ENCODE results near the gene LMAN1. TPM values are rescaled to one million over a fixed set of nuclear protein-coding genes. Genes with fewer than 3 reads are reported as not detected.
A peak's percentile ranks its signal among the peaks of the same experiment; 100 is the strongest.

LMAN1 gene
- total and polyA plus RNA-seq, 2 of the 13 experiments (the other 11 are each of a cell fraction or from before 2014, with no cell fraction given), result 127 to 131 TPM

- Histone ChIP-seq H3K4me3 (replicated peaks in 1 of 3; ENCODE audit: insufficient read depth in 1 of 3, low read depth in 2 of 3, low read length in 3 of 3) (no peak overlapping the region), H3K9ac (ENCODE audit: insufficient read depth, low read depth, low read length) (no peak overlapping the region), H3K9me3 (ENCODE audit: low read length) (no peaks in the 10 kb centered on the region), H3K4me2 (ENCODE audit: low read depth, low read length) (no peak overlapping the region), H3K4me1 (ENCODE audit: insufficient read depth, low read length) (no peaks in the 10 kb centered on the region), H3K79me2 (ENCODE audit: insufficient read depth, low read length) (no peaks in the 10 kb centered on the region), H4K20me1 (ENCODE audit: insufficient read depth, low read length) (0 out of 2 replicates have a peak, but pooled peaks cover 4% of the 10 kb centered on the region), H3K36me3 (replicated peaks in 1 of 2; ENCODE audit: control insufficient read depth in 1 of 2, insufficient read depth in 2 of 2, low read length in 2 of 2) (peaks cover 4 to 25% of the 10 kb centered on the region in 2 experiments), H3K27me3 (ENCODE audit: control insufficient read depth in 1 of 2, insufficient read depth in 2 of 2, low read length in 2 of 2) (no peaks in the 10 kb centered on the region), H2AFZ (ENCODE audit: low read length) (no peak overlapping the region), H3K27ac (ENCODE audit: extremely low read length, insufficient read depth, low read length) (no peak overlapping the region)
- CTCF ChIA-PET (ENCODE audit: low intra/inter-chr PET ratio, low total read pairs), result no interaction called here
- ATAC-seq (no peak), FAIRE-seq (no peak), DNase-seq (ENCODE audit: low spot score) (no peak)
- intact Hi-C loops (cut with micrococcal nuclease; ENCODE audit: unreplicated experiment), result no loop called here
- in situ Hi-C loops (cut with HindIII; ENCODE audit: extremely low pct_ligation_motif_present, low pct_unique_long_range_greater_than_20kb), result no loop called here
- no TSS peak for BruUV-seq (replicated peaks)
- POLR2A ChIA-PET, result interaction anchor here (1.3 to 2.3 kb wide), 2 partner anchors 29 to 33 kb away, joined by 3 to 6 read pairs; partner anchors contain the start of gene LMAN1
- 96% methylated on average over 1 of the region's 1 CpG for WGBS (ENCODE audit: low lambda C conversion rate)
- TF ChIP-seq HNF4G (IDR thresholded peaks at IDR 0.05; ENCODE audit: borderline replicate concordance, low read depth, low read length) (no peak), HNF4G (CRISPR knock-in tag; IDR thresholded peaks at IDR 0.05; ENCODE audit: borderline replicate concordance, low read depth) (no peak), POLR2G (IDR thresholded peaks at IDR 0.05; ENCODE audit: low read depth, low read length) (0 out of 2 replicates have a peak, but pooled peaks have one; percentile 26), ZNF564 (CRISPR knock-in tag; IDR thresholded peaks at IDR 0.05) (no peak)
These were observed 33.1 kb downstream of the LMAN1 start for GRCh38 chr18:59325965-59326364.

- CTCF ChIA-PET (ENCODE audit: low intra/inter-chr PET ratio, low total read pairs), result no interaction called here
- no peak for DNase-seq (ENCODE audit: low spot score)
- H3K4me3 ChIP-seq (replicated peaks in 1 of 3; ENCODE audit: insufficient read depth in 1 of 3, low read depth in 2 of 3, low read length in 3 of 3), result no peak overlapping the region
- H3K27me3 ChIP-seq (ENCODE audit: control insufficient read depth in 1 of 2, insufficient read depth in 2 of 2, low read length in 2 of 2), result no peaks in the 10 kb centered on the region; a peak in 1 of 5 replicates
- WGBS (ENCODE audit: low lambda C conversion rate), result 95% methylated on average over 4 of the region's 4 CpGs
- H3K4me1 ChIP-seq (ENCODE audit: insufficient read depth, low read length), result no peaks in the 10 kb centered on the region
- H3K4me2 ChIP-seq (ENCODE audit: low read depth, low read length), result no peak overlapping the region
- no peaks in the 10 kb centered on the region for H3K9me3 ChIP-seq (ENCODE audit: low read length)
- POLR2A ChIA-PET, result interaction anchor here (2.3 kb wide), 1 partner anchor 35 kb away, joined by 6 read pairs; the partner anchor contains the start of gene LMAN1
- TF ChIP-seq SALL1 (CRISPR knock-in tag; IDR thresholded peaks at IDR 0.05), result no peak
- TF ChIP-seq RBM22 (optimal IDR thresholded peaks at IDR 0.05; ENCODE audit: low read length), result peak; percentile 64
- TF ChIP-seq MBD4 (IDR thresholded peaks at IDR 0.05; ENCODE audit: borderline replicate concordance, low read length), result 0 out of 2 replicates have a peak, but pooled peaks have one; percentile 32
- peak; percentile 41; the same call in 1 of the 2 replicates for TF ChIP-seq POLR2G (IDR thresholded peaks at IDR 0.05; ENCODE audit: low read depth, low read length)
- no TSS peak for BruUV-seq (replicated peaks)
- H3K36me3 ChIP-seq (replicated peaks in 1 of 2; ENCODE audit: control insufficient read depth in 1 of 2, insufficient read depth in 2 of 2, low read length in 2 of 2), result peaks cover 1 to 20% of the 10 kb centered on the region in 2 experiments; a peak in 4 of 5 replicates
- H3K9ac ChIP-seq (ENCODE audit: insufficient read depth, low read depth, low read length), result no peak overlapping the region
- no peak overlapping the region for H2AFZ ChIP-seq (ENCODE audit: low read length)
- in situ Hi-C loops (cut with HindIII; ENCODE audit: extremely low pct_ligation_motif_present, low pct_unique_long_range_greater_than_20kb), result no loop called here
- intact Hi-C loops (cut with micrococcal nuclease; ENCODE audit: unreplicated experiment), result no loop called here
- 0 out of 2 replicates have a peak, but pooled peaks cover 4% of the 10 kb centered on the region for H4K20me1 ChIP-seq (ENCODE audit: insufficient read depth, low read length)
- FAIRE-seq, result no peak
- ATAC-seq, result peak; percentile 32
- H3K79me2 ChIP-seq (ENCODE audit: insufficient read depth, low read length), result no peaks in the 10 kb centered on the region
- H3K27ac ChIP-seq (ENCODE audit: extremely low read length, insufficient read depth, low read length), result no peak overlapping the region
These were observed 34.5 kb downstream of the LMAN1 start for GRCh38 chr18:59324623-59324971.
